HFFc6 (cell line): Measurements from ENCODE around the gene SULT2A1. TPM values are rescaled to one million over a fixed set of nuclear protein-coding genes. Genes with fewer than 3 reads are reported as not detected.

ENCODE experiments used
- DNase-seq: peaks from one replicate; pipeline ENCODE4 v3.0.0-alpha.2; 2018
- H3K27ac Mint-ChIP-seq: 2 replicates; pipeline ENCODE4 v1.8.0; 2020; ENCODE audit warnings: mild to moderate bottlenecking, mixed read lengths
- H3K27me3 Mint-ChIP-seq: 2 replicates; pipeline ENCODE4 v1.8.0; 2021; ENCODE audit warnings: mild to moderate bottlenecking, moderate library complexity, mixed read lengths; ENCODE audit not compliant: insufficient read depth
- H3K36me3 Mint-ChIP-seq: 2 replicates; pipeline ENCODE4 v1.8.0; 2021; ENCODE audit warnings: low read depth, mixed read lengths
- H3K4me1 Mint-ChIP-seq: 2 replicates; pipeline ENCODE4 v1.8.0; 2020; ENCODE audit warnings: low read depth, mixed read lengths
- H3K4me3 Mint-ChIP-seq: 2 replicates; pipeline ENCODE4 v1.8.0; 2020; ENCODE audit warnings: mild to moderate bottlenecking, moderate library complexity, mixed read lengths
- H3K9me3 Mint-ChIP-seq: 2 replicates; pipeline ENCODE4 v1.8.0; 2020; ENCODE audit warnings: mild to moderate bottlenecking, mixed read lengths
- total RNA-seq, 6 experiments: library from RNA; stranded (reverse); fragmentation: NEBNext Ultra II Directional; extraction: Animal tissue kit (Norgen Biotek cat#: 25700); gene quantifications; 2 replicates in 1 of 6; 3 replicates in 5 of 6; pipeline ENCODE4 v1.2.3, GENCODE V29; 2021
- TF ChIP-seq, protein P1 (sequence below): fragments of 200-600 bp; sonication (generic); IDR thresholded peaks from 2 replicates; pipeline ENCODE4 v1.5.0; 2021; ENCODE audit warnings: antibody characterized with exemption, mild to moderate bottlenecking

The SULT2A1 gene
- total RNA-seq, 6 experiments from 2014 or later = not detected

DNA sequence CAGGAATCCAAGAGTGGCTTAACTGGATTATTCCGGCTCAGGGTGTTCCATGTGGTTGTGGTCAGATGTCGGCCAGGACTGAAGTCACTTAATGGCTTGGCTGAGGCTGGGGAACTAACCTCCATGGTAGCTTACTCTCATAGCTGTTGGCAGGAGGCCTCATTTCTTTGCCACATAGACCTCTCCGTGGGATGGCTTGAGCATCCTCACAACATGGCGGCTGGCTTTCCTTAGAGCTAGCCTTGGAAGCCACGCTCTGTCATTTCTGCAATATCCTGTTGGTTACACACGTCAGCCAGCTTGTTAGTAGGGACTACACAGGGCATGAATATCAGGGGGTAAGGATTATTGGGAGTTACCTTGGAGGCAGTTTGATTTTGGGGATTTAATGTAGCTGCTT lies 59.3 kb downstream of the SULT2A1 start:
- H3K4me1 Mint-ChIP-seq = no peaks in the 10 kb centered on the region
- H3K36me3 Mint-ChIP-seq = no peaks in the 10 kb centered on the region
- TF ChIP-seq, protein P1, sequence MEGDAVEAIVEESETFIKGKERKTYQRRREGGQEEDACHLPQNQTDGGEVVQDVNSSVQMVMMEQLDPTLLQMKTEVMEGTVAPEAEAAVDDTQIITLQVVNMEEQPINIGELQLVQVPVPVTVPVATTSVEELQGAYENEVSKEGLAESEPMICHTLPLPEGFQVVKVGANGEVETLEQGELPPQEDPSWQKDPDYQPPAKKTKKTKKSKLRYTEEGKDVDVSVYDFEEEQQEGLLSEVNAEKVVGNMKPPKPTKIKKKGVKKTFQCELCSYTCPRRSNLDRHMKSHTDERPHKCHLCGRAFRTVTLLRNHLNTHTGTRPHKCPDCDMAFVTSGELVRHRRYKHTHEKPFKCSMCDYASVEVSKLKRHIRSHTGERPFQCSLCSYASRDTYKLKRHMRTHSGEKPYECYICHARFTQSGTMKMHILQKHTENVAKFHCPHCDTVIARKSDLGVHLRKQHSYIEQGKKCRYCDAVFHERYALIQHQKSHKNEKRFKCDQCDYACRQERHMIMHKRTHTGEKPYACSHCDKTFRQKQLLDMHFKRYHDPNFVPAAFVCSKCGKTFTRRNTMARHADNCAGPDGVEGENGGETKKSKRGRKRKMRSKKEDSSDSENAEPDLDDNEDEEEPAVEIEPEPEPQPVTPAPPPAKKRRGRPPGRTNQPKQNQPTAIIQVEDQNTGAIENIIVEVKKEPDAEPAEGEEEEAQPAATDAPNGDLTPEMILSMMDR = no peak
- no peak overlapping the region for H3K27ac Mint-ChIP-seq
- DNase-seq = no peak
- H3K4me3 Mint-ChIP-seq = no peak overlapping the region
- H3K9me3 Mint-ChIP-seq = peaks cover 10% of the 10 kb centered on the region
- H3K27me3 Mint-ChIP-seq = peaks cover 34% of the 10 kb centered on the region

DNA sequence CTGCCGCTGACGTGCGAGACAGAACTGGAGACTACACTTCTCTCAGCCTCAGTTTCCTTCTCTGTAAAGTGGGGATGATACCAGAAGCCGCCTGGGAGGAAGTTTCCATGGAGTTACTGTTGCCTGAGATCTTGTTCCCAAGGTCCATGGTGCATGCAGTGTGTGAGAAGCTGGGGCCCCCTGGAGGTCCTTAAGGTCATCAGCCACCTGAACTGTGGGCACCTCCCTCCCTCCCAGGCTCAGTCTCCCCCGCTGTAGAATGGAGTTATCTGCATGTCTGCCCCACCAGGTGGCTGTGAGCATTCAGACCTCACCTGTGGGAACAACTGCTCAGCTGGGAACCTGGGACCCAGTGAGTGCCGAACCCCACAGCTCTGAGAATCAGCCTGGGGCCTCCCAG lies 61.7 kb downstream of the SULT2A1 start:
- H3K4me1 Mint-ChIP-seq = no peaks in the 10 kb centered on the region
- H3K27me3 Mint-ChIP-seq = peaks cover 48% of the 10 kb centered on the region
- no peak overlapping the region for H3K27ac Mint-ChIP-seq
- peaks cover 10% of the 10 kb centered on the region for H3K9me3 Mint-ChIP-seq
- no peak overlapping the region for H3K4me3 Mint-ChIP-seq
- DNase-seq = no peak
- no peaks in the 10 kb centered on the region for H3K36me3 Mint-ChIP-seq
- TF ChIP-seq, protein P1 = no peak

DNA sequence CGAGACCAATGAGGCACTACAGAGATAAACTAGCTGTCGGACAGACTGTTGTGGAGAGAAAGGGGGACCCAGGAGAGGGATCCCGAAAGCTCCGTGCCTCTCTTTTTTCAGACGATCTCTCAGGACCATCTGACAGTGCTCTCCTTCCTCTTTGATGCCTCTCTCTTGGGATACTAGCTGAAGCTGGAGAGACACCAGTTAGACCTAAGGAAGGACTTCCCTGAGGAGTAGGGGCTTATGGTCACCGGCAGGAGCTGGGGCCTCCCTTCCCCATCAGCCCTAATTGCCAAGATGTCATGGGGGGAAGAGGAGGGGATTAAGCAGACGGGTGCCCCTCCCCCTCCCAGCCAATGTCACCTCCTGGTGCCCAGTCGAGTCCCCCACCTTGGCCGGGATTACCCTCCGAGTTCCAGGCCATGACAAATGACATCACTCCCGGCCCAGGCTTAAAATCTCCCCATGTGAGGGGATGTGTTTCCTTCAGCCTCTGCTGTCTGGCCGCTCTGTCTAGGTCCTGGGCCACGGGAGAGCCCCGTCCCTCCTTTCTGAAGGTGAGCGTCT lies 64.6 kb downstream of the SULT2A1 start, which contains the start of gene CRX:
TSS of gene CRX (plus strand) at position 478 of the 561 bp plus-strand sequence. CDS start 12,507 bp downstream, outside the sequence.
- Mint-ChIP-seq H3K4me1 (no peaks in the 10 kb centered on the region), H3K27me3 (peaks cover 44% of the 10 kb centered on the region), H3K36me3 (no peaks in the 10 kb centered on the region), H3K27ac (no peak within 1 kb of the TSS), H3K9me3 (peaks cover 3% of the 10 kb centered on the region), H3K4me3 (no peak within 1 kb of the TSS)
- DNase-seq = no peak
- TF ChIP-seq, protein P1 = no peak

Other genes with a start within 250 kb of the SULT2A1 start
- gene EHD2, start 172.9 kb downstream of the SULT2A1 start, total RNA-seq = 100 to 1,000 TPM; 321 to 395 (median 334) TPM
- gene NOP53, start 140.8 kb downstream of the SULT2A1 start, total RNA-seq = 100 to 1,000 TPM in 4 of 6 experiments, 10 to 100 TPM in 2; 72.7 to 113 (median 106) TPM
- gene SELENOW, start 107.6 kb downstream of the SULT2A1 start, total RNA-seq = 100 to 1,000 TPM; 214 to 245 (median 224) TPM
- not detected for gene TPRX1, start 81.8 kb downstream of the SULT2A1 start, total RNA-seq
- gene CRX, start 64.4 kb downstream of the SULT2A1 start, total RNA-seq = not detected
- not detected for gene TPRX2, start 27.1 kb downstream of the SULT2A1 start, total RNA-seq
- not detected for gene BSPH1, start 105.9 kb upstream of the SULT2A1 start, total RNA-seq
- not detected for gene ELSPBP1, start 108.3 kb upstream of the SULT2A1 start, total RNA-seq
- gene CABP5, start 157.8 kb upstream of the SULT2A1 start, total RNA-seq = not detected
- 1 to 10 TPM; 3.8 to 5.3 (median 4.8) TPM for gene PLA2G4C, start 224.5 kb upstream of the SULT2A1 start, total RNA-seq